ENCODE results near the gene SLC8A3. TPM values are rescaled to one million over a fixed set of nuclear protein-coding genes. Genes with fewer than 3 reads are reported as not detected.

SLC8A3 gene
- total RNA-seq, 4 donors from 2014 or later = 0.85 to 1.8 (median 1.0) TPM; not detected in 1

GRCh38 chr14:70086685-70087379, 101.9 kb downstream of the SLC8A3 start:
- H3K27me3 ChIP-seq = no peaks in the 10 kb centered on the region
- H3K27ac ChIP-seq = no peak overlapping the region
- TF ChIP-seq POLR2A (IDR thresholded peaks at IDR 0.05) = no peak
- TF ChIP-seq CTCF (IDR thresholded peaks at IDR 0.05) = peak in 1 of 4 experiments; percentile 18
- intact Hi-C loops (cut with DNase I; ENCODE audit: low total_unique reads) = no loop called here
- no peak overlapping the region for H3K4me3 ChIP-seq
- H3K9me3 ChIP-seq = no peaks in the 10 kb centered on the region
- DNase-seq = no peak
- no peaks in the 10 kb centered on the region for H3K4me1 ChIP-seq
- no peaks in the 10 kb centered on the region for H3K36me3 ChIP-seq

- no peak overlapping the region for H3K4me3 ChIP-seq
- no peak for TF ChIP-seq POLR2A (IDR thresholded peaks at IDR 0.05)
- TF ChIP-seq CTCF (IDR thresholded peaks at IDR 0.05) = no peak
- no peak overlapping the region for H3K27ac ChIP-seq
- no peak for DNase-seq
- H3K9me3 ChIP-seq = no peaks in the 10 kb centered on the region
- H3K36me3 ChIP-seq = no peaks in the 10 kb centered on the region
- intact Hi-C loops (cut with DNase I; ENCODE audit: low total_unique reads) = no loop called here
- no peaks in the 10 kb centered on the region for H3K27me3 ChIP-seq
- no peaks in the 10 kb centered on the region for H3K4me1 ChIP-seq
These were observed 104.5 kb downstream of the SLC8A3 start for GRCh38 chr14:70084226-70084625.

GRCh38 chr14:70082394-70082793, 106.4 kb downstream of the SLC8A3 start:
- Histone ChIP-seq H3K4me1 (no peaks in the 10 kb centered on the region), H3K27me3 (no peaks in the 10 kb centered on the region), H3K4me3 (no peak overlapping the region), H3K9me3 (no peaks in the 10 kb centered on the region), H3K27ac (no peak overlapping the region), H3K36me3 (no peaks in the 10 kb centered on the region)
- DNase-seq = no peak
- TF ChIP-seq POLR2A (IDR thresholded peaks at IDR 0.05) (no peak), CTCF (IDR thresholded peaks at IDR 0.05) (no peak)
- intact Hi-C loops (cut with DNase I; ENCODE audit: low total_unique reads) = no loop called here

GRCh38 chr14:70080076-70080475, 108.7 kb downstream of the SLC8A3 start:
- Histone ChIP-seq H3K27me3 (no peaks in the 10 kb centered on the region), H3K4me3 (no peak overlapping the region), H3K4me1 (no peaks in the 10 kb centered on the region), H3K36me3 (no peaks in the 10 kb centered on the region), H3K9me3 (no peaks in the 10 kb centered on the region), H3K27ac (no peak overlapping the region)
- no peak for DNase-seq
- TF ChIP-seq POLR2A (IDR thresholded peaks at IDR 0.05) = no peak
- TF ChIP-seq CTCF (IDR thresholded peaks at IDR 0.05) = no peak
- intact Hi-C loops (cut with DNase I; ENCODE audit: low total_unique reads) = no loop called here

GRCh38 chr14:70078329-70078728, 110.4 kb downstream of the SLC8A3 start:
- Histone ChIP-seq H3K9me3 (no peaks in the 10 kb centered on the region), H3K36me3 (no peaks in the 10 kb centered on the region), H3K27me3 (no peaks in the 10 kb centered on the region), H3K27ac (no peak overlapping the region), H3K4me1 (no peaks in the 10 kb centered on the region), H3K4me3 (no peak overlapping the region)
- TF ChIP-seq CTCF (IDR thresholded peaks at IDR 0.05) (no peak), POLR2A (IDR thresholded peaks at IDR 0.05) (no peak)
- intact Hi-C loops (cut with DNase I; ENCODE audit: low total_unique reads) = no loop called here
- DNase-seq = no peak

All from uterus (tissue), 4 donors.